Astrocyte (in vitro differentiated cells and primary cell): Measurements from ENCODE around the gene ALPK3. TPM values are rescaled to one million over a fixed set of nuclear protein-coding genes. Genes with fewer than 3 reads are reported as not detected.

ENCODE experiments used
- DNase-seq: peaks from one replicate; pipeline ENCODE4 v3.0.0-alpha.2; 2010; ENCODE audit warnings: low read depth
- FAIRE-seq: peaks from 2 replicates; lab custom pipeline; 2011; peaks lifted over from hg19 to GRCh38; lab: Jason Lieb, UNC
- H2AFZ ChIP-seq: 2 replicates; pipeline ENCODE4 v1.6.0; 2012; ENCODE audit warnings: low read depth, low read length, inconsistent platforms
- H3K27ac ChIP-seq: 2 replicates; pipeline ENCODE4 v1.5.1; 2011; ENCODE audit warnings: low read depth, low read length, inconsistent platforms
- H3K27me3 ChIP-seq: 2 replicates; pipeline ENCODE4 v1.6.0; 2011; ENCODE audit warnings: low read length, inconsistent platforms; ENCODE audit not compliant: insufficient read depth
- H3K36me3 ChIP-seq: 2 replicates; pipeline ENCODE4 v1.5.1; 2011; ENCODE audit warnings: low read length, inconsistent platforms; ENCODE audit not compliant: insufficient read depth
- H3K4me1 ChIP-seq: 2 replicates; pipeline ENCODE4 v1.5.1; 2011; ENCODE audit warnings: low read length, inconsistent platforms; ENCODE audit not compliant: insufficient read depth
- H3K4me2 ChIP-seq: 2 replicates; pipeline ENCODE4 v1.6.0; 2012; ENCODE audit warnings: low read length, inconsistent platforms
- H3K4me3 ChIP-seq: 2 replicates; pipeline ENCODE4 v1.5.1; 2011; ENCODE audit warnings: low read depth, mild to moderate bottlenecking, low read length, inconsistent platforms; ENCODE audit not compliant: insufficient read depth
- H3K79me2 ChIP-seq: 2 replicates; pipeline ENCODE4 v1.6.0; 2012; ENCODE audit warnings: mild to moderate bottlenecking, low read length, inconsistent platforms; ENCODE audit not compliant: insufficient read depth
- H3K9ac ChIP-seq: 2 replicates; pipeline ENCODE4 v1.6.0; 2012; ENCODE audit warnings: mild to moderate bottlenecking, low read length, inconsistent platforms
- H3K9me3 ChIP-seq: 2 replicates; pipeline ENCODE4 v1.5.1; 2012; ENCODE audit warnings: low read depth, mild to moderate bottlenecking, low read length, inconsistent platforms; ENCODE audit not compliant: insufficient read depth
- H4K20me1 ChIP-seq: 2 replicates; pipeline ENCODE4 v1.6.0; 2012; ENCODE audit warnings: low read length, inconsistent platforms; ENCODE audit not compliant: insufficient read depth
- H3K27ac Mint-ChIP-seq: one replicate; pipeline ENCODE4 v1.8.0; 2021; ENCODE audit warnings: mild to moderate bottlenecking, mixed read lengths; ENCODE audit not compliant: unreplicated experiment
- H3K27me3 Mint-ChIP-seq: one replicate; pipeline ENCODE4 v1.8.0; 2021; ENCODE audit warnings: low read depth, mixed read lengths; ENCODE audit not compliant: unreplicated experiment
- H3K36me3 Mint-ChIP-seq: one replicate; pipeline ENCODE4 v1.8.0; 2021; ENCODE audit warnings: low read depth, mixed read lengths; ENCODE audit not compliant: unreplicated experiment
- H3K4me1 Mint-ChIP-seq: one replicate; pipeline ENCODE4 v1.8.0; 2021; ENCODE audit warnings: low read depth, mixed read lengths; ENCODE audit not compliant: unreplicated experiment
- H3K4me3 Mint-ChIP-seq: one replicate; pipeline ENCODE4 v1.8.0; 2021; ENCODE audit warnings: mild to moderate bottlenecking, moderate library complexity, mixed read lengths; ENCODE audit not compliant: unreplicated experiment
- H3K9me3 Mint-ChIP-seq: one replicate; pipeline ENCODE4 v1.8.0; 2021; ENCODE audit warnings: mild to moderate bottlenecking, mixed read lengths; ENCODE audit not compliant: unreplicated experiment
- EZH2 ChIP-seq: IDR thresholded peaks from 2 replicates; pipeline ENCODE4 v1.6.1; 2012; ENCODE audit warnings: mild to moderate bottlenecking, low read length, inconsistent platforms; ENCODE audit not compliant: insufficient read depth
- total RNA-seq: library from RNA; stranded (reverse); gene quantifications from 2 replicates; pipeline ENCODE4 v1.2.1, GENCODE V29; 2021
- TF ChIP-seq, protein P1 (sequence below): IDR thresholded peaks from 2 replicates; pipeline ENCODE4 v1.5.1; 2011; ENCODE audit warnings: low read depth, mild to moderate bottlenecking, inconsistent platforms, low read length, moderate library complexity; ENCODE audit not compliant: insufficient read depth

Gene ALPK3
- total RNA-seq, 1 donor from 2014 or later = 9.1 TPM

DNA sequence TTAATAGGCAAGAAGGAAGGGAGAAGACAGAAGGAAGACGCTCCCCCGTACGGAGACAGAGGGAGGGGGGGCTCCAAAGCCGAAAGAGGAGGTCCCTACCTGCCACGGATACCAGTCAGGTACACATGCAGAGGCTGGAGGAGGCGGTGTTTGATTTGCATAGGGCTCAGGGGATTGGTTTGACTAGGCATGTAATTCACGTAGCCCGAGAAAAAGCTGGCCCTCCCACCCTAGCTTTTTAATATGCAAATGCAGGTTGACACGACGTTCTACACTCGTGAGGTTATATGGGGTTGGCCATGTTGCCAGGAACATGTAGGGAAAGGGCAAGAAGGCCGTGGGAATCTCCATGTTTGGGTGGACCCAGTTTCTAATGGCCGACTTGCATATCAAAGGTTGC is 39.0 kb upstream of the ALPK3 start:
- H3K4me3 ChIP-seq = no peak overlapping the region
- no peak overlapping the region for H3K9ac ChIP-seq
- H3K27me3 ChIP-seq = no peaks in the 10 kb centered on the region
- H3K79me2 ChIP-seq = peaks cover 73% of the 10 kb centered on the region
- FAIRE-seq (no peak), DNase-seq (no peak)
- no peak overlapping the region for H3K27ac Mint-ChIP-seq
- no peak overlapping the region for H3K27ac ChIP-seq
- no peak overlapping the region for H3K4me2 ChIP-seq
- H4K20me1 ChIP-seq = peaks cover 64% of the 10 kb centered on the region
- TF ChIP-seq EZH2 = no peak
- TF ChIP-seq, protein P1, sequence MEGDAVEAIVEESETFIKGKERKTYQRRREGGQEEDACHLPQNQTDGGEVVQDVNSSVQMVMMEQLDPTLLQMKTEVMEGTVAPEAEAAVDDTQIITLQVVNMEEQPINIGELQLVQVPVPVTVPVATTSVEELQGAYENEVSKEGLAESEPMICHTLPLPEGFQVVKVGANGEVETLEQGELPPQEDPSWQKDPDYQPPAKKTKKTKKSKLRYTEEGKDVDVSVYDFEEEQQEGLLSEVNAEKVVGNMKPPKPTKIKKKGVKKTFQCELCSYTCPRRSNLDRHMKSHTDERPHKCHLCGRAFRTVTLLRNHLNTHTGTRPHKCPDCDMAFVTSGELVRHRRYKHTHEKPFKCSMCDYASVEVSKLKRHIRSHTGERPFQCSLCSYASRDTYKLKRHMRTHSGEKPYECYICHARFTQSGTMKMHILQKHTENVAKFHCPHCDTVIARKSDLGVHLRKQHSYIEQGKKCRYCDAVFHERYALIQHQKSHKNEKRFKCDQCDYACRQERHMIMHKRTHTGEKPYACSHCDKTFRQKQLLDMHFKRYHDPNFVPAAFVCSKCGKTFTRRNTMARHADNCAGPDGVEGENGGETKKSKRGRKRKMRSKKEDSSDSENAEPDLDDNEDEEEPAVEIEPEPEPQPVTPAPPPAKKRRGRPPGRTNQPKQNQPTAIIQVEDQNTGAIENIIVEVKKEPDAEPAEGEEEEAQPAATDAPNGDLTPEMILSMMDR = no peak
- no peaks in the 10 kb centered on the region for H3K9me3 Mint-ChIP-seq
- no peak overlapping the region for H2AFZ ChIP-seq
- peaks cover 22% of the 10 kb centered on the region for H3K36me3 Mint-ChIP-seq
- H3K4me3 Mint-ChIP-seq = no peak overlapping the region
- H3K9me3 ChIP-seq = no peaks in the 10 kb centered on the region
- no peaks in the 10 kb centered on the region for H3K27me3 Mint-ChIP-seq
- no peaks in the 10 kb centered on the region for H3K4me1 ChIP-seq
- peaks cover 5% of the 10 kb centered on the region for H3K36me3 ChIP-seq
- peaks cover 5% of the 10 kb centered on the region for H3K4me1 Mint-ChIP-seq

DNA sequence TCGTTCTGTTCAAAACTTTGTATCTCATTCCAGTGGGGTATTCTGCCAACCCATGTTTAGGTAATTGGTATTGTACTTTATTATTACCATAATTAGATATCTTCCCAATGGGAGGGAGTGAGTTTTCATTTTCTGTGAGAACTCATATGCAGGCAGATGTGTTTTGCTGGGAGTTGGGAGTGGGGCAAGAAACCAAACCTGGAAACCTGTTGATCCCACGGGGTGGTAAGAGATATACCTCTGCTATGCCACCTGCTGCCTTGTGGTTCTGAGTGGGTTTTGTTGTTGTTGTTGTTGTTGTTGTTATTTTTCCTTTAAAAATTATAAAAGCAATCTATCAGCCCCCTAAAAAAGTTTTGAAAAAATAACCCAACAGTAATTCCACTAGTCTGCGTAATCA is 36.7 kb upstream of the ALPK3 start:
- Histone ChIP-seq H3K9ac (no peak overlapping the region), H3K27me3 (no peaks in the 10 kb centered on the region), H4K20me1 (peaks cover 56% of the 10 kb centered on the region), H3K9me3 (no peaks in the 10 kb centered on the region), H3K4me1 (no peaks in the 10 kb centered on the region), H3K4me2 (no peak overlapping the region), H3K27ac (no peak overlapping the region), H2AFZ (no peak overlapping the region), H3K36me3 (peaks cover 19% of the 10 kb centered on the region), H3K79me2 (peaks cover 73% of the 10 kb centered on the region), H3K4me3 (no peak overlapping the region)
- Mint-ChIP-seq H3K9me3 (no peaks in the 10 kb centered on the region), H3K4me3 (no peak overlapping the region), H3K36me3 (peaks cover 31% of the 10 kb centered on the region), H3K4me1 (peaks cover 5% of the 10 kb centered on the region), H3K27me3 (no peaks in the 10 kb centered on the region), H3K27ac (no peak overlapping the region)
- TF ChIP-seq EZH2 = no peak
- TF ChIP-seq, protein P1 = no peak
- DNase-seq = no peak
- no peak for FAIRE-seq

DNA sequence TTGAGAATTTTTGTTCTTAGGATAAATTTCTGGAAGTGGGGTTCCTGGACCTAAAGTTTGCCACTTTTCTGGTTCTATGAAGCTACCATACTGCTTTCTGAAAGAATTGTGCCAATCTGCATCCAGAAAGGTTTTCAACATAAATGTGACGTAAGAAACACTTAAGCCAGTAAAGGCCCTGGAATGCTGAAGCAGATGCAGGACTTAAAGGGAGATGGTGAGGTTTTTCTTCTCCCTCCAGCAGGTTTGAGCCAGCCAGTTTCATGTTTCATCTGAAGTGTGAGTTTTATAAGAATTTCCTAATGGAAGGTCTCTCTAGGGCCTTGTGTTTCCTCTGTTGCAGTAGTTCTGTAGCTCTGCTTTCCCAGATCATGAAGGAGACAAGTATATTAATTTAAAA is 35.7 kb upstream of the ALPK3 start:
- H3K4me3 ChIP-seq = no peak overlapping the region
- no peaks in the 10 kb centered on the region for H3K27me3 ChIP-seq
- no peaks in the 10 kb centered on the region for H3K27me3 Mint-ChIP-seq
- FAIRE-seq (no peak), DNase-seq (no peak)
- TF ChIP-seq EZH2 = no peak
- TF ChIP-seq, protein P1 = no peak
- peaks cover 73% of the 10 kb centered on the region for H3K79me2 ChIP-seq
- no peaks in the 10 kb centered on the region for H3K9me3 Mint-ChIP-seq
- H3K9me3 ChIP-seq = no peaks in the 10 kb centered on the region
- no peak overlapping the region for H3K4me3 Mint-ChIP-seq
- H3K4me1 ChIP-seq = no peaks in the 10 kb centered on the region
- H3K27ac ChIP-seq = no peak overlapping the region
- H3K4me1 Mint-ChIP-seq = peaks cover 2% of the 10 kb centered on the region
- no peak overlapping the region for H2AFZ ChIP-seq
- peaks cover 19% of the 10 kb centered on the region for H3K36me3 ChIP-seq
- H3K4me2 ChIP-seq = no peak overlapping the region
- no peak overlapping the region for H3K9ac ChIP-seq
- peaks cover 33% of the 10 kb centered on the region for H3K36me3 Mint-ChIP-seq
- H3K27ac Mint-ChIP-seq = no peak overlapping the region
- peaks cover 60% of the 10 kb centered on the region for H4K20me1 ChIP-seq
